ENCODE results near the gene HOXB9. TPM values are rescaled to one million over a fixed set of nuclear protein-coding genes. Genes with fewer than 3 reads are reported as not detected.

HOXB9 gene
- total and polyA plus RNA-seq, 8 donors: 0.09 to 0.61 (median 0.15) TPM; not detected in 2

- Histone ChIP-seq H3K4me3 (peak overlapping the region in 1 of 2 donors; percentile 44), H3K27ac (peak overlapping the region in 1 of 2 donors; percentile 90), H3K9me3 (no peaks in the 10 kb centered on the region), H3K4me1 (peaks cover 12 to 36% of the 10 kb centered on the region in 2 donors), H3K36me3 (no peaks in the 10 kb centered on the region), H3K27me3 (peaks cover 68 to 100% of the 10 kb centered on the region in 2 donors)
- TF ChIP-seq, protein P1, sequence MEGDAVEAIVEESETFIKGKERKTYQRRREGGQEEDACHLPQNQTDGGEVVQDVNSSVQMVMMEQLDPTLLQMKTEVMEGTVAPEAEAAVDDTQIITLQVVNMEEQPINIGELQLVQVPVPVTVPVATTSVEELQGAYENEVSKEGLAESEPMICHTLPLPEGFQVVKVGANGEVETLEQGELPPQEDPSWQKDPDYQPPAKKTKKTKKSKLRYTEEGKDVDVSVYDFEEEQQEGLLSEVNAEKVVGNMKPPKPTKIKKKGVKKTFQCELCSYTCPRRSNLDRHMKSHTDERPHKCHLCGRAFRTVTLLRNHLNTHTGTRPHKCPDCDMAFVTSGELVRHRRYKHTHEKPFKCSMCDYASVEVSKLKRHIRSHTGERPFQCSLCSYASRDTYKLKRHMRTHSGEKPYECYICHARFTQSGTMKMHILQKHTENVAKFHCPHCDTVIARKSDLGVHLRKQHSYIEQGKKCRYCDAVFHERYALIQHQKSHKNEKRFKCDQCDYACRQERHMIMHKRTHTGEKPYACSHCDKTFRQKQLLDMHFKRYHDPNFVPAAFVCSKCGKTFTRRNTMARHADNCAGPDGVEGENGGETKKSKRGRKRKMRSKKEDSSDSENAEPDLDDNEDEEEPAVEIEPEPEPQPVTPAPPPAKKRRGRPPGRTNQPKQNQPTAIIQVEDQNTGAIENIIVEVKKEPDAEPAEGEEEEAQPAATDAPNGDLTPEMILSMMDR (IDR thresholded peaks at IDR 0.05): no peak
- ATAC-seq (no peak), DNase-seq (no peak)
- intact Hi-C loops (cut with DNase I): loop anchor here in 1 of 2 donors (10.0 kb wide), 1 partner anchor 251 kb away; no protein-coding TSS in a partner anchor
Observed at GRCh38 chr17:48595278-48595999, 30.7 kb downstream of the HOXB9 start.

DNA sequence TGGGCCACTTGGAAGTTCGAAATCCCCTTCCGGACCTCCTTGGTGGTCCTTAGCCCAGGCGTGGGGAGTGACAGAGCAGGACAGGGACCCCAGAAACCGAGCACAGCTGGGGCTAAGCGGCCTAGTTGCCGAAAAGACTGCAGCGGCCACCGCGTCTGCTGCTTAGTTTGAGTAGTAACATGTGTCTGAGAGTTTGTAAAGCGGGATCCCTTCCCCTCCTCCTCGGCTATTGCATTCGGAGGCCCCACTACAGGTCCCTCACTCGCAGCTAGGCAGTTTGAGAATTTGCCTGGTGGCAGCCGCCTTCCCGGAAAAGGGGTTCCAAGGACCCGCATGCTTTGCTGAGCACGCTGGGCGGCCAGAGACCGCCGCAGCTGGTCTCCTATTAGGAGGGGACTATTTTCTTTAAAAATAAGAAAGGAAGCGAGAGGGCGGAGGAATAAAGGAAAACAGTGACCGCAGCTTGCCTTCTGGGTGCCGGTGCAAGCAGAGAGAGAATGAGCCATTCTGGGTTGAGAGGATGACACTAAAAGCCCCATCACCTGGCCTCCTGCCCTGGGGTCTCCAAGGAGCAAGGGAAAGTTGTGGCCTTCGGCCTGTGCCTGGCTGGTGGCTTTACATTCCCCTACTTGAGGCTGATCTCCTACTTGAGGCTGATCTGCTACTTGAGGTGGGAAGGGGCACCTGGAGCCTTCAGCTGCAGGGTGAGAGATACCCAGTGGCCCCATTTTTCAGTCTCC lies 31.4 kb downstream of the HOXB9 start:
- H3K4me3 ChIP-seq: no peak overlapping the region
- H3K27me3 ChIP-seq: peaks cover 66 to 100% of the 10 kb centered on the region in 2 donors
- peaks cover 12 to 36% of the 10 kb centered on the region in 2 donors for H3K4me1 ChIP-seq
- ATAC-seq (no peak), DNase-seq (peak in 1 of 4 donors; percentile 59)
- intact Hi-C loops (cut with DNase I): loop anchor here in 1 of 2 donors (5.0 to 10.0 kb wide), 2 partner anchors 102 to 250 kb away; no protein-coding TSS in a partner anchor
- H3K36me3 ChIP-seq: no peaks in the 10 kb centered on the region
- H3K27ac ChIP-seq: peak overlapping the region; percentile 42 to 90
- no peaks in the 10 kb centered on the region for H3K9me3 ChIP-seq
- TF ChIP-seq, protein P1 (IDR thresholded peaks at IDR 0.05): no peak

DNA sequence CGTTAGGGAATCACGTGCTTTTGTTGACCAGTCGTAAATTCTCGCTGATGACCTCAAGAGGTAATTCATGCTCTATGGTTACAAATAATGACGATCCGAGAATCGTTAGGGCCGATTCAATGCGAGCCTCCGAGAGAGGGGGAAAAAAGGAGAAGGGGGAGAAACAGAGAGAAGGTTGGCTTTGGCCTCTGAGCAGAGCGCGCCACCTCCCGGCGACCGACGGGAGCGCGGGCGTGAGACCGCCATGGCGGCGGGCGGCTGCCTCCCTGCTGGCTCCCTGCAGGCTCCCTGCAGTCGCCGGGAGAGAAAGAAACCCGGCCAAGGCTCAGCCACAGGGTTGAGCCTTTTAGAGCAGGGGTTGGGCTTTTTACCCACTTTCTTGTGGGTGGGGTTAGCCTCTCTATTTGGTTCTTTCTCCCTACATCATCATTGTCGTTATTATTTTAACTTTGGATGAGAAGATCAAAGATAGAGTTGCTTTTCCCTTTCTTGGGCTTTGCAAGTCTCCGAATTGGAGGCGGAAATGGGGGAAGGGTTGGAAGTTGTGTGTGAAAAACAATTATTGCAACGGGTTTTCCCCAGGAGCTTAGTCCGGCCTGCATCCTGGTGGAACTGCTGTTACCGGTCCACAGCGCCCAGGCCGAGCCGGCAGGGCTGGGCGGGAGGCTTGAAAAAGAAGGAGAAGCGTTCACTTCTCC lies 32.2 kb downstream of the HOXB9 start:
- ATAC-seq: peak; percentile 77
- TF ChIP-seq, protein P1 (IDR thresholded peaks at IDR 0.05): peak; percentile 84 to 92

GRCh38 chr17:48593126-48593829 lies 32.9 kb downstream of the HOXB9 start, which contains the start of gene HOXB5:
TSS of gene HOXB5 (minus strand) at chr17:48593779. CDS start at chr17:48593682, 97 bp downstream.
- ATAC-seq: peak; percentile 4
- DNase-seq: no peak
- TF ChIP-seq, protein P1 (IDR thresholded peaks at IDR 0.05): no peak

More for the DNA sequence above, 32.2 kb downstream of the HOXB9 start:
- H3K36me3 ChIP-seq: no peaks in the 10 kb centered on the region
- no peaks in the 10 kb centered on the region for H3K9me3 ChIP-seq
- peaks cover 62 to 100% of the 10 kb centered on the region in 2 donors for H3K27me3 ChIP-seq
- DNase-seq: peak; percentile 72 to 97 (median 92)
- no peak overlapping the region for H3K4me3 ChIP-seq
- H3K27ac ChIP-seq: peak overlapping the region; percentile 42 to 90
- intact Hi-C loops (cut with DNase I): loop anchor here in 1 of 2 donors (5.0 to 10.0 kb wide), 2 partner anchors 102 to 249 kb away; no protein-coding TSS in a partner anchor
- peaks cover 12 to 36% of the 10 kb centered on the region in 2 donors for H3K4me1 ChIP-seq

More at GRCh38 chr17:48593126-48593829, 32.9 kb downstream of the HOXB9 start, which contains the start of gene HOXB5:
- intact Hi-C loops (cut with DNase I): loop anchor here in 1 of 2 donors (5.0 to 10.0 kb wide), 2 partner anchors 101 to 248 kb away; no protein-coding TSS in a partner anchor
- Histone ChIP-seq H3K36me3 (no peaks in the 10 kb centered on the region), H3K9me3 (no peaks in the 10 kb centered on the region), H3K4me1 (peaks cover 12 to 35% of the 10 kb centered on the region in 2 donors), H3K27ac (peak within 1 kb of the TSS; percentile 76 to 90), H3K4me3 (peak within 1 kb of the TSS; percentile 25 to 32), H3K27me3 (peaks cover 70 to 100% of the 10 kb centered on the region in 2 donors)
